ENCODE measurements around the gene C11orf98.

Gene C11orf98

DNA sequence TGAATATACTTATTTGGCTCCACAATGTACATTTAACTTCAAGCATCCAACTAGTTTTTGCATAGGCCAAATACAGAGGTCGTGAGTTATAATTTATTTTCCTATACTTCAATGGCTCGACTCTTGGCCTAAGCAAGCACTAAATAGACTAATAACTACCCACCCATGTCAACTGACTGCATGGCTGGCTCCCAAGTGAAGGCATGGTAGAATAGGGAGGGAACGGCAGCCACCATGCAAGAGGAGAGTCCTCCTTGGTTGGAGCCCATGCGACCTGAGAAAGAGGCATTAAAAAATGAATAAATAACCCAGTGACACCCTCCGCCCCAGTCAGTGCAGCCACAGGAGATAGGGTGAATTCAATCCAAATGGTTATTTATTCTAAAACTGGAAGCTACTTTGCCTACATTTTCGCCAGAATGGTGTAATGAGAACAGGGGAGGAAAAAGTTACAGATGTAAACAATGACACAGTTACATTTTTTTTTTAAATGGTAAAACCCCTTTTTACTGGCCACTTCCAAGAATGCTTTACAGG, 47.3 kb upstream of the C11orf98 start:
- Histone ChIP-seq H3K27ac (ENCODE audit: low read depth, low read length) (no peak overlapping the region), H4K20me1 (ENCODE audit: low read depth, low read length) (no peaks in the 10 kb centered on the region), H3K4me3 (ENCODE audit: insufficient read depth, low read length, poor library complexity, severe bottlenecking) (no peak overlapping the region), H3K36me3 (ENCODE audit: low read length) (peaks cover 30% of the 10 kb centered on the region), H3F3A (ENCODE audit: insufficient read depth) (peaks cover 18% of the 10 kb centered on the region), H3K4me2 (ENCODE audit: low read depth, low read length, poor library complexity, severe bottlenecking) (no peak overlapping the region), H3K27me3 (ENCODE audit: low read length) (no peaks in the 10 kb centered on the region), H3K9ac (ENCODE audit: low read length) (no peak overlapping the region), H2AFZ (ENCODE audit: low read depth, low read length, severe bottlenecking) (no peak overlapping the region), H3K9me2 (replicated peaks; ENCODE audit: insufficient read depth, low read length) (no peaks in the 10 kb centered on the region), H3K9me3 (ENCODE audit: insufficient read depth, low read length) (no peaks in the 10 kb centered on the region), H3K79me2 (ENCODE audit: insufficient read depth, low read length) (peaks cover 10% of the 10 kb centered on the region; the same call in 1 of the 2 replicates)
- TF ChIP-seq, protein P1, sequence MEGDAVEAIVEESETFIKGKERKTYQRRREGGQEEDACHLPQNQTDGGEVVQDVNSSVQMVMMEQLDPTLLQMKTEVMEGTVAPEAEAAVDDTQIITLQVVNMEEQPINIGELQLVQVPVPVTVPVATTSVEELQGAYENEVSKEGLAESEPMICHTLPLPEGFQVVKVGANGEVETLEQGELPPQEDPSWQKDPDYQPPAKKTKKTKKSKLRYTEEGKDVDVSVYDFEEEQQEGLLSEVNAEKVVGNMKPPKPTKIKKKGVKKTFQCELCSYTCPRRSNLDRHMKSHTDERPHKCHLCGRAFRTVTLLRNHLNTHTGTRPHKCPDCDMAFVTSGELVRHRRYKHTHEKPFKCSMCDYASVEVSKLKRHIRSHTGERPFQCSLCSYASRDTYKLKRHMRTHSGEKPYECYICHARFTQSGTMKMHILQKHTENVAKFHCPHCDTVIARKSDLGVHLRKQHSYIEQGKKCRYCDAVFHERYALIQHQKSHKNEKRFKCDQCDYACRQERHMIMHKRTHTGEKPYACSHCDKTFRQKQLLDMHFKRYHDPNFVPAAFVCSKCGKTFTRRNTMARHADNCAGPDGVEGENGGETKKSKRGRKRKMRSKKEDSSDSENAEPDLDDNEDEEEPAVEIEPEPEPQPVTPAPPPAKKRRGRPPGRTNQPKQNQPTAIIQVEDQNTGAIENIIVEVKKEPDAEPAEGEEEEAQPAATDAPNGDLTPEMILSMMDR (IDR thresholded peaks at IDR 0.05; ENCODE audit: insufficient read depth, low read length, poor library complexity, severe bottlenecking), result no peak
- no peak for TF ChIP-seq EZH2phosphoT487 (conservative IDR thresholded peaks at IDR 0.05; ENCODE audit: low read length)

DNA sequence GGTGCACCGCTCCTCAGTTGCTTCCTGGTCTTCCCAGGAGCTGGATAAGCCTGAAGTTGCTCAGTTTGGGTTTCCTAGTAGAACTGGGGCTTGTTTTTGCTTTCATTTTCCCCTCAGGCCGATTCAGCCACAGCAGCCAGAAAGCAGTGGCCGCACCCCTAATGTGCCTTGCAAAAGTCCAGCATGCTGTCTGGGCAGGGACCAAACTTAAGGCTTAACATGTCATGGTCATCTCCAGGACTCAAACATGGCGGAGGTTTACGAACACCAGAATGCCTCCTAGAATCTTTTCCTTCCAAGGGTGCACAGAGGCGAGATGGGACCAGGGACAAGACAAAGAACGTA, 45.0 kb upstream of the C11orf98 start:
- peaks cover 8% of the 10 kb centered on the region for H3K36me3 ChIP-seq (ENCODE audit: low read length)
- TF ChIP-seq, protein P1 (IDR thresholded peaks at IDR 0.05; ENCODE audit: insufficient read depth, low read length, poor library complexity, severe bottlenecking), result no peak
- no peak for TF ChIP-seq EZH2phosphoT487 (conservative IDR thresholded peaks at IDR 0.05; ENCODE audit: low read length)
- no peak overlapping the region for H3K9ac ChIP-seq (ENCODE audit: low read length)
- H3K27me3 ChIP-seq (ENCODE audit: low read length), result no peaks in the 10 kb centered on the region
- no peaks in the 10 kb centered on the region for H4K20me1 ChIP-seq (ENCODE audit: low read depth, low read length)
- no peak overlapping the region for H3K4me3 ChIP-seq (ENCODE audit: insufficient read depth, low read length, poor library complexity, severe bottlenecking)
- H3K9me2 ChIP-seq (replicated peaks; ENCODE audit: insufficient read depth, low read length), result no peaks in the 10 kb centered on the region
- no peaks in the 10 kb centered on the region for H3K9me3 ChIP-seq (ENCODE audit: insufficient read depth, low read length)
- peaks cover 5% of the 10 kb centered on the region; the same call in 1 of the 2 replicates for H3K79me2 ChIP-seq (ENCODE audit: insufficient read depth, low read length)
- peaks cover 24% of the 10 kb centered on the region for H3F3A ChIP-seq (ENCODE audit: insufficient read depth)
- no peak overlapping the region for H3K27ac ChIP-seq (ENCODE audit: low read depth, low read length)
- H3K4me2 ChIP-seq (ENCODE audit: low read depth, low read length, poor library complexity, severe bottlenecking), result no peak overlapping the region
- H2AFZ ChIP-seq (ENCODE audit: low read depth, low read length, severe bottlenecking), result no peak overlapping the region

DNA sequence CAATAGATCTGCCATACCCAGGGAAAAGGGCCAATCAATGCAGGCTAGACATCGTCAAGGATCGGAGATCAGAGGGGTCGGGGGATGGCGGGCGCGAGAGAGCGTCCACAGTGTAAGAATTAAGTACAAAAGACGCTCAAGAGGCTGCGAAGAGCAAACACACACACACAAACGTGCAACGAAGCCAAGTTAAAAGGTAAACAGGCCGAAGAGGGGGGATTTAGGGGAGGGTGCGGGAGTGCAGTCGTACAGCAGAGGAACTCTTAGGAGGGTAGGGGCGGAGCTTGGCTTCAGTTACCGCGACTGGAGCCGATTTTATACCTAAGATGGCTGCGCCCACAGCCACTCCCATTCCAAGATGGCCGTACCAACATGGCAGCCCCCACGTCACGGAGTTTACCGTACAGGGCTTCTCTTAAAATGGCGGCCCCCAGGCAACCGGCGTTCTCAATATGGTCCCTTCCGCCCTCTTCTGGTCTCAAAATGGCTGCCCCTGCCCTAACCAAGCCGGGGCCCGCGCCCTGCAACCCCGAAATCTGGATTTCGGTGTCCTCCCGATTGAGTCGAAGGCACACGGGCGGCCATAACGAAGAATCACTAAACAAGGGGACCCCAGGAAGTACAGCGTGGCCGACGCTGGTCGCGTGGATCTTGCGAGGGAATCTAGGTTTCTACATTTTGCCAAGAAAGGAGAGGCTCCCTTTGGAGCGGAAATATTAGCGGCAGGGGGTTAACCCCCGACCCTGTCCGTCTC, 44.4 kb upstream of the C11orf98 start:
- Histone ChIP-seq H3K4me3 (ENCODE audit: insufficient read depth, low read length, poor library complexity, severe bottlenecking) (no peak overlapping the region), H2AFZ (ENCODE audit: low read depth, low read length, severe bottlenecking) (no peak overlapping the region), H3K27ac (ENCODE audit: low read depth, low read length) (no peak overlapping the region)

More for the DNA sequence above, 44.4 kb upstream of the C11orf98 start:
- peaks cover 5% of the 10 kb centered on the region; the same call in 1 of the 2 replicates for H3K79me2 ChIP-seq (ENCODE audit: insufficient read depth, low read length)
- no peak overlapping the region for H3K9ac ChIP-seq (ENCODE audit: low read length)
- no peak for TF ChIP-seq EZH2phosphoT487 (conservative IDR thresholded peaks at IDR 0.05; ENCODE audit: low read length)
- TF ChIP-seq, protein P1 (IDR thresholded peaks at IDR 0.05; ENCODE audit: insufficient read depth, low read length, poor library complexity, severe bottlenecking), result no peak
- no peaks in the 10 kb centered on the region for H3K9me2 ChIP-seq (replicated peaks; ENCODE audit: insufficient read depth, low read length)
- no peak overlapping the region for H3K4me2 ChIP-seq (ENCODE audit: low read depth, low read length, poor library complexity, severe bottlenecking)
- no peaks in the 10 kb centered on the region for H3K27me3 ChIP-seq (ENCODE audit: low read length)
- peaks cover 8% of the 10 kb centered on the region for H3K36me3 ChIP-seq (ENCODE audit: low read length)
- no peaks in the 10 kb centered on the region for H3K9me3 ChIP-seq (ENCODE audit: insufficient read depth, low read length)
- no peaks in the 10 kb centered on the region for H4K20me1 ChIP-seq (ENCODE audit: low read depth, low read length)
- peaks cover 24% of the 10 kb centered on the region for H3F3A ChIP-seq (ENCODE audit: insufficient read depth)
